ENCODE data around the gene POR.

DNA sequence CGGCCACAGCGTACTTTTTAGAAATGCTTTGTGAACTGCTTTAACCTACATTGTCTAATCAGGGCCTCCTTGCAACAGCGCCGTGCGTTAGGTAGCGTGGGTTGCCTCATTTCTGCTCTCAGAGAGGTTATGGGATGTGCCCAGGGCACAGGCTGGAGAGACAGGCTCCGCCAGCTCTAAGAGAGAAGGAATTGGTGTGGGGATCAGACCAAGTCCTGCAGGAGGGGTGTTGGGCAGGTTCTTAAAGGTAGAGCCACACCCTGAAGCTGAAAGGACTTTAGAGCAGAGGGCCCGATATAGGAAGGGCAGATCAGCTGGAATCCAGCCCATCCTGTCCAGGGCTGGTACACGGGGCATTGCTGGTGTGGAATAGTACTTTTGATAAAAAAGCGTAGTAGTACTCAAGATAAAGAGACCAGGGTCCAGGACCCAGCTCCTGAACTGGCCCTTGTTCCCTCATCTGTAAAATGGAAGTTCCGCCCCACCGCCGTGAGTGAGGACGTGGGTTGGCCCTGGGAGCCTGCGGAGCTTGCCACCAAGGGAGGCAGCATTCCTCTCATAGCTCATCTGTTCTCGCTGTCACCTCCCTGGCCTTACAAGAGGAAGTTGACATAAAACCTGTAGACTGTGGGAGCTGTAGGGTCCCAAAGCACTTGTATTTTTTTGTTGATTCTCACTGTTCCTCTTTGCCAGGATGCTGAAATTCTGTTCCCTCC, 42.2 kb downstream of the POR start:
- TF ChIP-seq, protein P1, sequence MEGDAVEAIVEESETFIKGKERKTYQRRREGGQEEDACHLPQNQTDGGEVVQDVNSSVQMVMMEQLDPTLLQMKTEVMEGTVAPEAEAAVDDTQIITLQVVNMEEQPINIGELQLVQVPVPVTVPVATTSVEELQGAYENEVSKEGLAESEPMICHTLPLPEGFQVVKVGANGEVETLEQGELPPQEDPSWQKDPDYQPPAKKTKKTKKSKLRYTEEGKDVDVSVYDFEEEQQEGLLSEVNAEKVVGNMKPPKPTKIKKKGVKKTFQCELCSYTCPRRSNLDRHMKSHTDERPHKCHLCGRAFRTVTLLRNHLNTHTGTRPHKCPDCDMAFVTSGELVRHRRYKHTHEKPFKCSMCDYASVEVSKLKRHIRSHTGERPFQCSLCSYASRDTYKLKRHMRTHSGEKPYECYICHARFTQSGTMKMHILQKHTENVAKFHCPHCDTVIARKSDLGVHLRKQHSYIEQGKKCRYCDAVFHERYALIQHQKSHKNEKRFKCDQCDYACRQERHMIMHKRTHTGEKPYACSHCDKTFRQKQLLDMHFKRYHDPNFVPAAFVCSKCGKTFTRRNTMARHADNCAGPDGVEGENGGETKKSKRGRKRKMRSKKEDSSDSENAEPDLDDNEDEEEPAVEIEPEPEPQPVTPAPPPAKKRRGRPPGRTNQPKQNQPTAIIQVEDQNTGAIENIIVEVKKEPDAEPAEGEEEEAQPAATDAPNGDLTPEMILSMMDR (IDR thresholded peaks at IDR 0.05; ENCODE audit: poor library complexity), result no peak
- no peak for TF ChIP-seq EZH2 (IDR thresholded peaks at IDR 0.05; ENCODE audit: borderline replicate concordance)
- no peak for TF ChIP-seq EZH2phosphoT487 (IDR thresholded peaks at IDR 0.05; ENCODE audit: low read depth, severe bottlenecking, unreplicated experiment)
